Caco-2 (cell line): ENCODE data around the gene NANOG. TPM values are rescaled to one million over a fixed set of nuclear protein-coding genes. Genes with fewer than 3 reads are reported as not detected.
"Not testable (repeated sequence)": the region's sequence is repeated elsewhere in the genome, so short reads cannot be mapped to it uniquely, and the experiment has no call there.

ENCODE experiments used
- BruUV-seq: library from RNA; stranded (reverse); fragments of 400-500 nt; replicated peaks from 2 replicates; lab custom pipeline; 2021; lab: Mats Ljungman, UMichigan
- CTCF ChIA-PET: fragments of 300-600 bp; sonication (Branson Sonifier 250); formaldehyde crosslinking; loops from one replicate; lab custom pipeline; 2022; ENCODE audit warnings: antibody characterized with exemption; lab: Charles Lee
- POLR2A ChIA-PET: fragments of 300-600 bp; sonication (Branson Sonifier 250); formaldehyde crosslinking; loops from one replicate; lab custom pipeline; 2022; ENCODE audit warnings: antibody characterized with exemption; lab: Charles Lee
- DNase-seq, 2 experiments: peaks; one replicate each; pipeline versions ENCODE4 v3.0.0 to v3.0.0-alpha.2; 2020 to 2022
- H3K27me3 ChIP-seq: replicated peaks from 2 replicates; pipeline ENCODE4 v1.6.0; 2011; ENCODE audit warnings: low read length; ENCODE audit not compliant: control insufficient read depth, insufficient read depth
- H3K36me3 ChIP-seq: 2 replicates; pipeline ENCODE4 v1.5.1; 2011; ENCODE audit warnings: low read length; ENCODE audit not compliant: control insufficient read depth, insufficient read depth
- H3K4me1 ChIP-seq: fragments of 250-450 bp; sonication (Bioruptor Pico); 2 replicates; pipeline ENCODE4 v1.5.1; 2020; ENCODE audit warnings: mild to moderate bottlenecking
- H3K4me3 ChIP-seq: 2 replicates; pipeline ENCODE4 v1.5.1; 2011; ENCODE audit warnings: low read depth, mild to moderate bottlenecking, control low read depth, low read length
- H3K9me3 ChIP-seq: fragments of 250-450 bp; sonication (Bioruptor Pico); 2 replicates; pipeline ENCODE4 v1.5.1; 2020; ENCODE audit warnings: mild to moderate bottlenecking, moderate library complexity
- H3K27ac Mint-ChIP-seq: one replicate; pipeline ENCODE4 v1.8.0; 2022; ENCODE audit warnings: mixed read lengths; ENCODE audit not compliant: unreplicated experiment
- H3K27me3 Mint-ChIP-seq: one replicate; pipeline ENCODE4 v1.8.0; 2022; ENCODE audit warnings: mixed read lengths; ENCODE audit not compliant: insufficient read depth, unreplicated experiment
- H3K36me3 Mint-ChIP-seq: one replicate; pipeline ENCODE4 v1.8.0; 2022; ENCODE audit warnings: mild to moderate bottlenecking, mixed read lengths; ENCODE audit not compliant: insufficient read depth, unreplicated experiment
- H3K4me1 Mint-ChIP-seq: one replicate; pipeline ENCODE4 v1.8.0; 2022; ENCODE audit warnings: low read depth, mixed read lengths; ENCODE audit not compliant: unreplicated experiment
- H3K4me3 Mint-ChIP-seq: one replicate; pipeline ENCODE4 v1.8.0; 2022; ENCODE audit warnings: mild to moderate bottlenecking, moderate library complexity, mixed read lengths; ENCODE audit not compliant: unreplicated experiment
- H3K9me3 Mint-ChIP-seq: one replicate; pipeline ENCODE4 v1.8.0; 2022; ENCODE audit warnings: mixed read lengths; ENCODE audit not compliant: unreplicated experiment
- intact Hi-C: fragments of 100-400 bp; cut with micrococcal nuclease; formaldehyde crosslinking; loops from one replicate; pipeline ENCODE4 v1.10.0; 2022; ENCODE audit not compliant: unreplicated experiment
- total RNA-seq: library from RNA; stranded (reverse); gene quantifications from 2 replicates; pipeline ENCODE4 v1.2.3, GENCODE V29; 2022
- TF ChIP-seq, protein P1 (sequence below), 2 experiments: fragments of 200-600 bp in 1 of 2; IDR thresholded peaks; 1 replicate in 1 of 2; 2 replicates in 1 of 2; pipeline versions ENCODE4 v1.5.1 to v1.8.0; 2011 to 2022; ENCODE audit warnings: antibody characterized with exemption in 1 of 2, control low read depth in 1 of 2, inconsistent platforms in 1 of 2, low read depth in 1 of 2, low read length in 1 of 2, mild to moderate bottlenecking in 1 of 2, moderate library complexity in 1 of 2; ENCODE audit not compliant: insufficient read depth in 1 of 2, severe bottlenecking in 1 of 2, unreplicated experiment in 1 of 2

NANOG gene
- total RNA-seq, 1 experiment from 2014 or later, result not detected

DNA sequence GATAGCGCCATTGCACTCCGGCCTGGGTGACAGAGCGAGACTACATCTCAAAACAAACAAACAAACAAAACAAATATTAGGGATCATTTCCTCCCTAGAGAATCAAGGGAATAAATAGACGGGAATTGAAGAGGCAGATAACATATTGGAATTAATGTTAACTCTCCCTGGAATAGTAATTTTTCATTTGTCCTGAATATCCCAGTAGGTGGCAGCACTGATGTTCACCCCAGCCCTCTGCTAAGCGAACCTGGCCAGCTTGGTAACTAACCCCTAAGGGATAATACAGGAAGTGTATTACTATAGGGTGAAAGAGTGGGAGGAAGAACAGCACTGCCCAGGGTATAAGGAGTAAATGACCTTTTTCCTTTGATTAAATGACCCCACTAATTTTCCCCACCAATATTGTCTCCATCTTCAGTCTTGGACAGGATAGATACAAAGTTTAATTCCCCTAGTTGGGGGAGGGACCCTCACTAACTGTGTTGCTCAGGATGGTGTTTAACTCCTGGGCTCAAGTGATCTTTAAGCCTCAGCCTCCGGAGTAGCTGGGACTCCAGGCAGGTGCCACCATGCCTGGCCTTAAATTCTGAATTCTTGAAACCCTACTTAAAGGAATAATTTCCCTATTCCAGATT is 43.0 kb downstream of the NANOG start:
- ChIA-PET CTCF (interaction anchor here (0.7 to 2.6 kb wide), 4 partner anchors 19 to 101 kb away, joined by 3 to 13 read pairs (median 6); no protein-coding TSS in a partner anchor), POLR2A (interaction anchor here (0.5 to 0.6 kb wide), 2 partner anchors 14 to 104 kb away, joined by 3 read pairs; no protein-coding TSS in a partner anchor)
- Mint-ChIP-seq H3K27me3 (no peaks in the 10 kb centered on the region), H3K9me3 (no peaks in the 10 kb centered on the region), H3K36me3 (peaks cover 25% of the 10 kb centered on the region), H3K27ac (peak overlapping the region; percentile 60), H3K4me1 (peaks cover 51% of the 10 kb centered on the region), H3K4me3 (peak overlapping the region; percentile 1)
- Histone ChIP-seq H3K4me1 (peaks cover 61% of the 10 kb centered on the region), H3K9me3 (no peaks in the 10 kb centered on the region), H3K27me3 (no peaks in the 10 kb centered on the region), H3K4me3 (no peak overlapping the region), H3K36me3 (no peaks in the 10 kb centered on the region)
- intact Hi-C loops, result loop anchor here (1.0 kb wide), 2 partner anchors 27 to 85 kb away; no protein-coding TSS in a partner anchor
- BruUV-seq, result no TSS peak
- TF ChIP-seq, protein P1, sequence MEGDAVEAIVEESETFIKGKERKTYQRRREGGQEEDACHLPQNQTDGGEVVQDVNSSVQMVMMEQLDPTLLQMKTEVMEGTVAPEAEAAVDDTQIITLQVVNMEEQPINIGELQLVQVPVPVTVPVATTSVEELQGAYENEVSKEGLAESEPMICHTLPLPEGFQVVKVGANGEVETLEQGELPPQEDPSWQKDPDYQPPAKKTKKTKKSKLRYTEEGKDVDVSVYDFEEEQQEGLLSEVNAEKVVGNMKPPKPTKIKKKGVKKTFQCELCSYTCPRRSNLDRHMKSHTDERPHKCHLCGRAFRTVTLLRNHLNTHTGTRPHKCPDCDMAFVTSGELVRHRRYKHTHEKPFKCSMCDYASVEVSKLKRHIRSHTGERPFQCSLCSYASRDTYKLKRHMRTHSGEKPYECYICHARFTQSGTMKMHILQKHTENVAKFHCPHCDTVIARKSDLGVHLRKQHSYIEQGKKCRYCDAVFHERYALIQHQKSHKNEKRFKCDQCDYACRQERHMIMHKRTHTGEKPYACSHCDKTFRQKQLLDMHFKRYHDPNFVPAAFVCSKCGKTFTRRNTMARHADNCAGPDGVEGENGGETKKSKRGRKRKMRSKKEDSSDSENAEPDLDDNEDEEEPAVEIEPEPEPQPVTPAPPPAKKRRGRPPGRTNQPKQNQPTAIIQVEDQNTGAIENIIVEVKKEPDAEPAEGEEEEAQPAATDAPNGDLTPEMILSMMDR (IDR thresholded peaks at IDR 0.05; ENCODE audit: insufficient read depth in 1 of 2, low read depth in 1 of 2, low read length in 1 of 2, severe bottlenecking in 1 of 2, unreplicated experiment in 1 of 2), result peak; percentile 73 to 86
- DNase-seq, result peak; percentile 80 to 85

- POLR2A ChIA-PET, result interaction anchor here (0.5 to 1.0 kb wide), 2 partner anchors 13 to 128 kb away, joined by 3 to 4 read pairs; no protein-coding TSS in a partner anchor
- BruUV-seq, H3K27me3 ChIP-seq, intact Hi-C loops, H3K9me3 Mint-ChIP-seq, H3K27me3 Mint-ChIP-seq, H3K9me3 ChIP-seq, H3K36me3 ChIP-seq, H3K4me3 ChIP-seq, DNase-seq: not testable (repeated sequence)
- CTCF ChIA-PET, result interaction anchor here (0.9 to 2.6 kb wide), 4 partner anchors 12 to 100 kb away, joined by 3 to 13 read pairs (median 10); no protein-coding TSS in a partner anchor
- Mint-ChIP-seq H3K4me3 (peak overlapping the region; percentile 4), H3K27ac (peak overlapping the region; percentile 60), H3K36me3 (peaks cover 26% of the 10 kb centered on the region), H3K4me1 (peaks cover 52% of the 10 kb centered on the region)
- H3K4me1 ChIP-seq, result peaks cover 63% of the 10 kb centered on the region
Measured at GRCh38 chr12:7833201-7833600, 44.0 kb downstream of the NANOG start.

DNA sequence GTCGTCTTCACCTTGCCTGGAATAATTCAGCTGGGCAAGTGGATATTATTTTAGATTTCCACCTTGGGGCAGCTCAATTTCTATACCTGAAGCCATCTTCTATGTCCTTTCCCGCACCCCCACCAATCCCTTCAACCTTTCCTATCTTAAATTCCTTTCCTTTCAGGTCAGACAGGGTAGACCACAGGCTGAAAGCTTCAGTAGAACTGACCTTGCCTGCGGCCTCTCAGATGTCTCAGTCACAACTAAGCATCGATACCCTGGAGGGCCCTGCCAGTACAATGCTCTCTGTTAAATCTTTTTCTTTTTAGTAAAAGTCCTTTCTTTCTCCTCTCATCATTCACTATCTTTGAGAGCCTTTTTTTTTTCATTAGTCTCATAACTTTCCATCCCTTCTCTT is 44.6 kb downstream of the NANOG start:
- Mint-ChIP-seq H3K27me3 (no peaks in the 10 kb centered on the region), H3K27ac (peak overlapping the region; percentile 60), H3K4me3 (peak overlapping the region; percentile 4), H3K9me3 (no peaks in the 10 kb centered on the region), H3K36me3 (peaks cover 30% of the 10 kb centered on the region), H3K4me1 (peaks cover 57% of the 10 kb centered on the region)
- ChIA-PET POLR2A (interaction anchor here (1.0 to 2.4 kb wide), 2 partner anchors 13 to 17 kb away, joined by 4 to 29 read pairs; no protein-coding TSS in a partner anchor), CTCF (interaction anchor here (0.9 to 2.3 kb wide), 4 partner anchors 11 to 100 kb away, joined by 3 to 13 read pairs (median 8); no protein-coding TSS in a partner anchor)
- H3K9me3 ChIP-seq, result no peaks in the 10 kb centered on the region
- DNase-seq, result no peak
- BruUV-seq, result TSS peak; percentile 66
- TF ChIP-seq, protein P1 (IDR thresholded peaks at IDR 0.05; ENCODE audit: insufficient read depth in 1 of 2, low read depth in 1 of 2, low read length in 1 of 2, severe bottlenecking in 1 of 2, unreplicated experiment in 1 of 2), result no peak
- H3K36me3 ChIP-seq, result no peaks in the 10 kb centered on the region
- H3K4me3 ChIP-seq, result no peak overlapping the region
- H3K27me3 ChIP-seq, result no peaks in the 10 kb centered on the region
- peaks cover 68% of the 10 kb centered on the region for H3K4me1 ChIP-seq
- intact Hi-C loops, result no loop called here
